Measurements from ENCODE around the gene CHD9.

Gene CHD9

DNA sequence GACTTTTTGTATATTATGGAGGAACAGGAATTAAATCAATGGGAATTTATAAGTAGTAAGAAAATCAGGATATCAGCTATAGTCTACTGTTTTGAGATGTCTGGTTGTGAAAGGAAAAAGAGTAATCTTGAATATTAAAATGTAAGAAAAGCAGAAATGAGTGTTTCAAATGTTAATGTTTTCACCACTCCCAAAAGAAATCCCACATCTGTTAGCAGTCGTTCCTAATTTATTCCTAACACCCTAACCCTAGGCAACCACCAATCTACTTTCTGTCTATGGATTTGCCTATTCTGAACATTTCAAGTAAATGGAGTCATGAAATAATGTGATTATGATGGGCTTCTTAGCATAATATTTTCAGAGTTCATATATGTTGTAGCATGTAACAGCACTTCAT lies 133.0 kb downstream of the CHD9 start:
- DNase-seq (ENCODE audit: low read depth in 2 of 2), result no peak

DNA sequence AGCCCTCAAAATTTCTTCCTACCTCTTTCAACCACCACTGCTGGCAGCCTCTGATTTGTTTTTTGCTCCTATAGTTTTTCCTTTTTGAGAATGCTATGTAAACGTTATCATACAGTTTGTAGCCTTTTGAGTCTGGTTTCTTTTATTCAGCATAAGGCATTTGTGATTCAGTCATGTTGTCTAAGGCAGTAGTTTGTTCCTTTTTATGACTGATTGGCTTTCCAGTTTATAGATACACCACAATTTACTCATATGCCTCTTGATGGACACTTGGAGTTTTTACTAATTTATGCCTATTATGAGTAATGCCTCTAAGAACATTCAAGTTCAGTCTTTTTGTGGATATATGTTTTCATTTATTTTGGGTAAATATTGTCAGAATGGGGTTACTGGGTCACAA lies 136.6 kb downstream of the CHD9 start:
- no peak for DNase-seq (ENCODE audit: low read depth in 2 of 2)

DNA sequence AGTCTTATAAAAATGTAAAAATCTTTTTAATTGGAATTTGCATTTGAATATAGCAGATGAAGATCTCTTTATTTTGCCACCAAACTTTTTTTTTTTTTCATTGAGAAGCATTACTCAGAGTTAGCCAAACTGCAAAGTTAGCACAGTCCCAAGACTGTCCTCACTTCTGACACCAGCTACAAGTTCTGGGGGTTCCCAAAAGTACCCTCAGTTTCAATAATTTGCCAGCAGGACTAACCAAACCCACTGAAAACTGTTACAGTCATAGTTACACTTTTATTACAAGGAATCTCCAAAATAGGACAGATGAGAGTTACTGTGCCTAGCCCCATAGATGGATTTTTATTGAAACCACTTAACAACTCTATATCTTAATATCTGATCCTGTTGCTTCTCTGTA lies 144.1 kb downstream of the CHD9 start:
- no peak for DNase-seq (ENCODE audit: low read depth in 2 of 2)

DNA sequence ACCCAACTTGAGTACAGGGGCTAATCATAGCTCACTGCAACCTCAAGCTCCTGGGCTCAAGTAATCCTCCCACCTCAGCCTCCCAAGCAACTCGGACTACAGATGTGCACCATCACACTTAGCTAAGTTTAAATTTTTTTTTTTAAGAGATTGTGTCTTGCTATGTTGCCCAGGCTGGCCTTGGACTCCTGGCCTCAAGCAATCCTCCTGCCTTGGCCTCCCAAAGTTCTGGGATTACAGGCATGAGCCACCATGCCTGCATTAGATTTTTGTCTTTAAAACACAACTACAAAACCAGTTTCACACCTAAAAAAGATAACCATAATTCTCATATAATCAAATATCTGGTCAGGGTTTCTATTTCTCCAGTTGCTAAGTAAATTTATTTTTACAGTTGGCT lies 147.1 kb downstream of the CHD9 start:
- no peak for DNase-seq (ENCODE audit: low read depth in 2 of 2)

DNA sequence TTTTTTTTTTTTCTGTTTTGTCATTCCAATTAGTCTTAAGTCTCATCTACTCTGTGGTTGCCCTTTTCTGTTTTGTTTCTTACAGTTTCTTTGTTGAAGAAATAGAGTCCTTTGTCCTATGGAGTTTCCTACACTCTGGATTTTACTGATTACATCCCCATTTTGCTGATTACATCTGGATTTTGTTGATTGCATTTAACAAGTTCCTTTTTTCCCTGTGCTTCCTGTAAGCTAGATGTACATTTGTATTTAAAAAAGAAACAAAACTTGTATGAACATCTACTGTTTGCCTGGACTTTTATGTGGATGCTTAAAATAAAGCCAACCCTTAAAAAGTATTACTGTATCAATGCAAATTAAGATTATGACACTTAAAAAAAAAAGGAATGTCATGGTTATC lies 147.6 kb downstream of the CHD9 start:
- DNase-seq (ENCODE audit: low read depth in 2 of 2), result no peak

DNA sequence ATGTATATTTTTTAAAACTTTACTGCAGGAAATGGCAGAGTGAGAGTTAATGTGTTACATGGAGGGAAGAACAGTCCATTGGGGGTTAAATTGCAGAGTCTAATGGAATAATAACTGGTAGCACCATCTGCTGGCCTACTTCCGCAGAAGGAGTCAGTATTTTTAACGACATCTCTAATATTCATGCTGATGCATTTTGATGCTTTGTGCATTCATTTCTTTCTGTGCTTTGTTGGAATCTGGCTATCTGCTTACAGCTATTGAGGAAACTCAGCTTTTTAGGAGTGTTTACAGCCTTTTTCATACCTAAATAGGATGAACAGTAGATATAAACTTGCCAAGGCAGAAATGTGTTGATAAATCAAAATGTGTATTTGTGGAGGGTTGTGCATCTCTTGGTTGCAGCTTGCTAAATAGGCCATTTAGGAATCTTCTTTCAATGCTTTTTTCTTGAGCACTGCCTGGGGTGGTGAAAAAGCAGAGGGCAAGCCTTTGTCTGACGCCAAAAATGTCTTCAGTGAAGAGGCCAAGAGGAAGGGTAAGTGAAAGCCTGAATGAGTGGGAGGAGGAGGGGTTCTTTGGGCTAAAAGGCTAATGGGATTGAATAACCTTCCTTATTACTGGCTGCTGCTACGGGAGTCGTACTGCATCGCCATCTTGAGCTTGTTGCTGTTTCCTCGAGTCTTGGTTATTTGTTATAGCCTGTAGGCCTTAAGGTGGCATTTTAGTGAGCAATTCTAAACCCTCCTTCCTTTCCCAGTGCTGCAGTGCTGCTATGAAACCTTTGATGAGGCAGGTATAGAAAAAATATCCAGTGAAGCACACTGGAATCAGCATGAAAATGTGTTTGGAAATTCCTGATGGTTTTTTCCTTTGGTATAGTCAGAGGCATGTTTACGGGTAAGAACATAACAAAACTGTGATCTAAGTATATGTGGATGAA lies 153.3 kb downstream of the CHD9 start:
- DNase-seq (ENCODE audit: low read depth in 2 of 2), result no peak

DNA sequence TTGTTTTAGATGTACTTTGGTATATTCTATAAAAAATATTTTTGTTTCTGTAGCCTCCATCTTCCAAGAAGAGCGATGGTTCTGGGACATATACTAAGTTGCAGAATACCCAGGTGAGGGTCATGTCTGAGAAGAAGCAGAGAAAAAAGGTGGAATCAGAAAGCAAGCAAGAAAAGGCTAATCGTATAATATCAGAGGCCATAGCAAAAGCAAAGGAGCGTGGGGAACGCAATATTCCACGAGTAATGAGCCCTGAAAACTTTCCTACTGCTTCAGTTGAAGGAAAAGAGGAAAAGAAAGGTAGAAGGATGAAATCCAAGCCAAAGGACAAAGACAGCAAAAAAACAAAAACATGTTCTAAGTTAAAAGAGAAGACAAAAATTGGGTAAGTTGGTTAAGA lies 154.6 kb downstream of the CHD9 start:
- no peak for DNase-seq (ENCODE audit: low read depth in 2 of 2)

DNA sequence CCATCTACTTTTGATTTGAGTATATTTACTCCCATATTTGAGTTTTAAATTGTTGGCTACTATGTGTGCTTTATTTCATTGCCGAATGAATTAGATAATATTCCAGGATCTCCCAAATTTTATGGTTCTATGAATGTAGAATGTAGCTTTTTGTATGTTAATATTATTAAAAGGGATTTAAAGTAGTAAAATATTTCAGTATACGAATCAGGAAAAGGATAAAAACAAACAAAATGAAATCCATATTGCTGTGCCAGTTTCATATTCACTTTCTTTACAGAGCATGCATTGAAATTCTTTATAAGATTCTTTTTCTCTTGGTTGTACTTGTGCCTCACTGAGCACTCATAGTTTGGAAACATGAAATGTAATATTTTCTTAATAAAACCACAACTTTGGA lies 155.1 kb downstream of the CHD9 start:
- DNase-seq (ENCODE audit: low read depth in 2 of 2), result no peak

DNA sequence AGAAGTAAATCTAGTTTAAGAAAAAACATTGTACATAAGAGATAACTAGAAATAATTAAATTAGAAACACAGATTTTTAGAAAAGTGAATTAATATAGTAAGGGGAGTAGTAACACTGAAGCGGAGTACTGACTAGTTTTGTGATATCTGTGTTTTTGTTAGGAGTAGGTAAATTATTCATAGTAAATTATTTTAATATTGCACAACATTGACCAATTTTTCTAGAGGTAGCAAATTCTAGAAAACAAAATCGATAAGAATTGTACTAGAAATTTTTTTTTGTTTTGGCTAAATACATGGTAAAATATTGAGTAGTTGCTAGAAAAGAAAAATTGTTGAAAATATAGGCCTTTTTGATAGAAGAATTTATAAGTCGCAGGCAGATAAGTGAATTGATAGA lies 156.5 kb downstream of the CHD9 start:
- no peak for DNase-seq (ENCODE audit: low read depth in 2 of 2)

DNA sequence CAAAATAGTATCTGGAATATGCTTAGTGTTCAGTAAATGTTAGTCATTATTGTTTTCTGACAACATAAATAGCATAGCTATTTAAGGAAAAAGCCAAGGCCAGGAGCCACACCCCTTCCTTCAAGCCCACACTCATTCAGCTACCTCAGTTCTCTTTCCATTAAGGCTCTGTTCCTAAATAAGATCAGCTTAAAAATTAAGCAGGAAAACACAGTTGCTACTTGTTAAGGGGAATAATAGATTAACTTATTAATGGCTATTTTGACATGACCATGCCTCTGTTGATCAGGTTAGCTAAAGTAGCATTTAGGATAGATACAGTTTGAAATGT lies 158.1 kb downstream of the CHD9 start:
- no peak for DNase-seq (ENCODE audit: low read depth in 2 of 2)

DNA sequence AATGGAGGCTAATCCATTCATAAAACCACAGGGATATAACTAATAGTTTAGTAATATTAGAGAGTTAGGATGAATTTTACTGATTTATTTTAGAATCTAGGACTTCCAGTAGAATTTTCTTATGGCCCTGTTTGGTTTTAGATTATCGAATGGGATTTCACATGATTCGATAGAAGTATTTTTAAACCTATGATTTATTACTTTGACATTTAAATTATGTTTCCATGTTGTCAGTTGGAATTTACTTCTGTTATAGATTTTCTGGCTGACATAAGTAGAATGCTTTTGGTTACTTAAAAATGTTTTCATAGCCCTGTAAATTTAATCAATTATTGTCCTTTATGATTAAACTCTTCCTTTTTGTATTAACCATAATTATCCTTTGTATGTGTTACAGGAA lies 158.8 kb downstream of the CHD9 start:
- no peak for DNase-seq (ENCODE audit: low read depth in 2 of 2)

DNA sequence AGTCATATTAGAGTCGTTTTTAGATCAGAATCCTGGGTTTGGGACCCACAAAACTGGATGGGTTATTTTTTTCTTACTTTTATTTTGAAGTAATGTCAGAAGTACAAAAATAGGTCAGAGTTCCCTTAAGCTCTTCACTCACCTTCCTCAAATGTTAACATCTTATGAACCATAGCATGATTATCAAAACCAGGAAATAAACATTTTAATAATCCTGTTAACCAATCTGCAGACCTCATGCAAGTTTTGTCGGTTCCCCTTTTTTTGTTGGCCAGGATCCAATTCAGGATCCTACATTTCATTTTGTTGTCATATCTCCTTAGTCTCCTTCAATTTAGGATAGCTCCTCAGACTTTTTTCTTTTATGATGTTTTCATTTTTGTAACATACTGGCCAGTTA lies 162.0 kb downstream of the CHD9 start:
- DNase-seq (ENCODE audit: low read depth in 2 of 2), result no peak

DNA sequence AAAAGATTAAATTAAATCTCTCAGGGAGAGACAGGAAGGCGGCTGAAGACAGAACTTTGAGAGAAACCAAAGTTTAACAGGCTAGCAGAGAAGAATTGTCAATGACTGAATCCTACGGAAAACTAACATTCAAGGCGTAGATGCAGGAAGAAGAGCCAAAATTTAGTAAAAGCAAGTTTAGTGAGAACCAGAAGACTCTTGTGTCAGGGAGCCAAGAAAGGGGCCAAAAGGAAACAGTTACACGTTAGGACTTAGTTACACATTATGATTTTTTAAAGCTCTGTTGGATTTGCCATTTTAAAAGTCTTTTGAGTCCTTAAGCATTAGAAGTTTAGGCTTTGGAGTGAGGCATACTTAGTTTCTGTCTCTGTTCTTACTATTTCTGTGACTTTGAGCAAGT lies 164.6 kb downstream of the CHD9 start:
- no peak for DNase-seq (ENCODE audit: low read depth in 2 of 2)

DNA sequence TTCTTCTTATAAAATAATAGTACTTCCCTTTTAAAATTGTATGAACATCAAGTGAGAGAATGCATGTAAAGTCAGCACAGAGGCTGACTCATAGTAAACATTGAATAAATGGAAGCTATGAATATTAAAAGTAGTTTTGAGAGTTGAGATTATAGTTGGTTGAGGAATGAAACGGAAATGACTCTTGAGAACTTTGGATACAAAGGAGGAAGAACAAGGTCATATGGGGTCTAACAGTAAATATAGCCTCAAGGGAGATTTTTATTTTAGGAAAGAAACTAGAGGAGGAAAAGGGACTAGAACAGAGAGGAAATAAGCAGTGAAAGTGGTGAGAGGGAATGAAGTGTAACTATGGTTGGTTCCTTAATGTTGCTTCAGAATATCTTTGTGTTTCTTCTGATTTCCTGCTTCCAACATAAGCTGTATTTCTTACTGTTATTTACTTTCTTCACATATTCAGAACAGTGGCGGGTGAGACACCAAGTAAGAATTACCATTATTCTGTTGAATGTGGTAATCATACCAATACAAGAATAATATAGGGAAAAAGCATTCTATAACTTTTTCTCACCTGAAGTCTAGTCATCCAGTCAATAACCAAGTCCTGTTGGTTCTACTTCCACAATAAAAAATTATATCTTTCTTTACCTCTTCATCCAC lies 165.1 kb downstream of the CHD9 start:
- no peak for DNase-seq (ENCODE audit: low read depth in 2 of 2)

DNA sequence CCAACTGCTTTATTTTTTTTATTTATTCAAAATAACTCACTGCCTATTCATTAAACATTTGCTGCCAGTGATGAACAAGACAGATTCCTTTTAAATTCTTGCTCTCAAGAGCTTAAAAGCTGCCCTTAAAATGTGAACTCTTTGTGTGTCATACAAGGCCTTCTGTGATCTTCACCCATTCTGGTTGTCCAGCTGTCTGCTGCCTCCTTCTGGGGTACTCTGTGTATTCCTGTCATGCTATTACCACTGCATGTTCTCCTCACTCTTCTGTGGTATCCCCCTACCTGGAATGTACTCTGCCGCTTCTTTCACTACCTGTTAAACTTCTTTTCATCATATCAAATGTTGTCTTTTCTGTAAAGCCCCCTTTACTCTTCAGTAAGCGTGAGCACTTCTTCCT lies 165.8 kb downstream of the CHD9 start:
- DNase-seq (ENCODE audit: low read depth in 2 of 2), result no peak

DNA sequence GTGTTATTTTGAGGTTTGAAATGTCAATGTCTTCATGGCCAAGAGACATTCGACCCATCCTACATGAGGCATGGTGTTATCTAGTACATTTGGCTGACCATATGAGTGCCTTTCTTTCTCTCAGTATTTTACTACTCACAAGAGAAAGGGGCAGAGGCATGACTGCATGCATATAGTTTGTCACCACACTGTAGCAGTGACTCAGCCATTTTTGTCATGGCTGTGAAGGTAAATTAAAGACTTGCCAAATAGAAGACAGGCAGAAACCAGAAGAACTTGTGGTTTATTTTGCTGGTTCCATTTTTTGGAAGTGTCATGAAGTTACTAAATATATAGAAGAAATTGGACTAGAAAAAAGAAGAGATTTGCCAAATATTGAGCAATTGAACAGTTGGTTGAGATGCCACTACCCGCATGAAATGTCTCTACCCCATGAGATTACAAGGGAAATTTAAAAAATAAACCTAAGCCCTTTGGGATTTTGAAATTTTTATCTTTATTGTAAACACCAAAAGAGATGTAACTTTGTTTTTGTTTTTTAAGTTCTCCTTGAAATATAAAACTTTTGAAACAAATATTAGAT lies 170.3 kb downstream of the CHD9 start:
- DNase-seq (ENCODE audit: low read depth in 2 of 2), result no peak

DNA sequence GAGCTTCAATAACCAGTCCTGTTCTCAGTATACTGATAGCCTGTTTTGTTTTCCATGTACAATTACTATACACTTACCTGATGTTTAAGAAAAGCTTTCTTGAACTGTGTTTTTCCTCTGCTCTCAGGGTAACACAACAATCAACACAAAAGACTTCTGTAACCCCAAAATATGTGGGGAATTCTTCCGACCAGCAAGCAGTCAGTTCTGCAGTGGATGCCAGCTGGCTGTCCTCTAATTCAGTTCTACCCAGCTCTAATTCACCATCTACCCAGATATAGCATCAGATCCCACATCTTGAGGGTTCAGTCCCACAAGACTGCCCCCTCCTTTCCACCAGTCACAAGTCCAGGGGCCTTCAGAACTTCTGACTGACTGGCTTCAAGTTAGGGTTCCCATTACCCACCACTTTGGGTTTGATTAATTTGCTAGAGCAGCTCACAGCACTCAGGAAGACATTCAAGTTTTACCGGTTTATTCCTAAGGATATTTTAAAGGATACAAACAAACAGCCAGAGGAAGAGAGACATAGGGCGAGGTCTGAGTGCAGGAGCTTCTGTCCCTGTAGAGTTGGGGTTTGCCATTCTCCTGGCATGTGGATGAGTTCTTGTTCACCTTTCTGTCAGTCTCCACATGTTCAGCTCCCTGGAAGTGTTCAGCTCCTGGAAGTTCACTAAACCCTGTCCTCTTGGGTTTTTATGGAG lies 178.2 kb downstream of the CHD9 start:
- no peak for DNase-seq (ENCODE audit: low read depth in 2 of 2)

DNA sequence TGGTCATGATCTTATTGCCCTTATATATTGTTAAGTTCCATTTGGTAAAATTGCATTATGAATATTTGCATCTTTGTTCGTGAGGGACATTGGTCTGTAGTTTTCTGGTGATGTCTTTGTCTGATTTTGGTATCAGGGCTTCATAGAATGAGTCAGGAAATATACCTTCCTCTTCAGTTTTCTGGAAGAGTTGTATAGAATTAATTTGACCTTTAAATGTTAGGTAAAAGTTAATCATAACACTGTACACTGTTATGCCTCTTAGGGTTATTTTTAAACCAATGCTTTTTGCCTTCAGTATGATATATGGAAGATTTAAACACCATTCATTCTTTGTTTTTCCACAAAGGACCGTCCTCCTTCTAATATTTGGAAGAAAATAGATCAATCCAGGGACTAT lies 180.0 kb downstream of the CHD9 start:
- no peak for DNase-seq (ENCODE audit: low read depth in 2 of 2)

DNA sequence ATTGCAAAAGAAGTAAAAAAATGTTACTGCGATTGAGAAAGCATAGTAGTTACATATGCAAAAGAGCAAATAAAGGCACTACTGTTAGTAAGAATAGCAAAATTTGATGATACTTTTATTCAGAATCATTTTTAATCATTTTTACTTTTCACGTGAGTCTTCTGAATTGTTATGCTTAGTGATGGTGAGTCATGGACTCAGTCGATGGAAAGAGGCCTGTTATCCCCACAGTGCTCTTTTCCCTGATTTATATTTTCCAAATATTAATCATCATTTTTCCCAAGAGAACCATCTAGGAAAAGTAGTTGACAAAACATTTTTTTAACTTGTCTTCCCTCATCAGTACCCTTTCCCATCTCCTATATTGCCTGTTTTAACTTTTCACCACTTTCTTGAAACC lies 181.1 kb downstream of the CHD9 start:
- DNase-seq (ENCODE audit: low read depth in 2 of 2), result no peak

DNA sequence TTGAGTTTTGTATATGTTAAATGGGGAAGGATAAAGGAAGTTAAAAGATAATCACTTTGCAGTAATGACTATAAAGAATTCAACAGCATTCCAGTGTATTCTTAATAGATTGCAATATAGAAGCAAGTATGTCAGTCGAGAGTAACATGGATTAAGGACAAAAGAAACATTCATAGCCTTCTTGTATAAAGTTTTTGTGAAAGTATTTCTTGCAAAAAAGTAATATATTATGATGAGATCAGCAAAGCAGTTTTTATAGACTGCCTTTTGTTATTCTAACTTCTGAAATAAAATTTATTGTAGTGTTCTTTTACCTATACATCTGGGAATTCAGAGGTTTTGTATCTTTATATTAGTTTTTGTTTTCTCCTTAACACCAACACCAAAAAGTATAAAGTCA lies 194.5 kb downstream of the CHD9 start:
- DNase-seq (ENCODE audit: low read depth in 2 of 2), result no peak

DNA sequence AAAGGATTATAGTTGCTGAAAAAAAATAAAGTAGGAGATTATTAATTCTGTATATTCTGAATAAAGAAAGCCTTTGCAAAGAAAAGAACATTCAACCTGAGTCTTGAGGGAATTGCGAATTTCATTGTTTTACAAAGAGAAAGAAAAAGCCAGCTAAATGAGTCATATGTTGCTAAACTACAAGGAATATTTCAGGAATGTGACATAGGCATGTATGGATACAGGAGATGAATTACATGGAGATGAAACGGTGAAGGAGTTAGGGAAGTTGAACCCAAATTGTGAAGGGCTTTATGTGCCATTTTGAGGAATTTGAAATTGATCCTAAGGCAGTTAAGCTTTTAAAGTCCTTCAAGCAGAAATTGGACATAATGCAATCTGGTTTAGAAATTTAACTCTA lies 202.2 kb downstream of the CHD9 start:
- no peak for DNase-seq (ENCODE audit: low read depth in 2 of 2)

DNA sequence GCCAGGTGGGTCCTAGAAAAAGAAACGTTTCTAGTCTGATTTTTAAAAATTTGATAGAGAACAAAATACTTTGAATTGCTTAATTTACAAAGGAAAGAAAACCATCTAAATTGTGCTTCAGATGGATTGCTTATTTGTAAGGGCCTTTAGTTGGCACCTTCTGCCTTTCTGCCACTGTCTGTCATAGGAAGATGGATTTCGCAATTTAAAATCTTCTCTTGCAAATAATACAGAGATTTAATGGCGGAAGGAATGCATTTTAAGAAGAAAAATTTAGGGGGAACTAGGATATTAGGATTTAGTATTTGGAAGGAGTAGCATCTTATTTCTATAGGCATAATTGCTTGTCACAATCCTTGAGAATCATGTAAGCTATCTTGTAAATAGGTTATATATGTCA lies 204.0 kb downstream of the CHD9 start:
- DNase-seq (ENCODE audit: low read depth in 2 of 2), result no peak

DNA sequence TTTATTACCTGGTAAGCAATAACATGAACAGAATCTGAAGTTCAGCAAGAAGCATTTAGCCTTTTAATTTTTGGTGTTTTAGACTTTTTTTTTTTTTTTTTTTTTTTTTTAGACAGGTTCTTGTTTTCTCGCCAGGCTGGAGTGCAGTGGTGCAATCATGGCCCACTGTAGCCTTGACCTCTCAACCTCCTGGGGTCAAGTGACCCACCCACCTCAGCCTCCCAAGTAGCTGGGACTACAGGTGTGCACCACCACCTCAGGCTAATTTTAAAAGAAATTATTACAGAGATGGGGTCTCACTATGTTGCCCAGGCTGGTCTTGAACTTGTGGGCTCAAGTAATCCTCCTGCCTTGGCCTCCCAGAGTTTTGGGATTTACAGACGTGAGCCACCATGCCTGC lies 206.5 kb downstream of the CHD9 start:
- no peak for DNase-seq (ENCODE audit: low read depth in 2 of 2)

All from stimulated activated CD4-positive, alpha-beta T cell treated with anti-CD3 and anti-CD28 coated beads, Interleukin-1b, Interleukin-23, amount 100 ng/mL, for 4 hours (primary cell).